ENCODE measurements around the gene TIMP4.
A peak's percentile ranks its signal among the peaks of the same experiment; 100 is the strongest.

TIMP4 gene

GRCh38 chr3:12190832-12191231 lies 32.1 kb upstream of the TIMP4 start:
- no peak for DNase-seq (ENCODE audit: low read depth)

GRCh38 chr3:12190221-12190807 lies 31.6 kb upstream of the TIMP4 start:
- no peak for DNase-seq (ENCODE audit: low read depth)
- no peak for TF ChIP-seq CTCF (IDR thresholded peaks at IDR 0.05; ENCODE audit: low read depth, low read length, missing control alignments)
- no peak overlapping the region for H3K4me3 ChIP-seq (ENCODE audit: low read depth, low read length)

More at GRCh38 chr3:12190832-12191231, 32.1 kb upstream of the TIMP4 start:
- no peak for TF ChIP-seq CTCF (IDR thresholded peaks at IDR 0.05; ENCODE audit: low read depth, low read length, missing control alignments)
- no peak overlapping the region for H3K4me3 ChIP-seq (ENCODE audit: low read depth, low read length)

- TF ChIP-seq CTCF (IDR thresholded peaks at IDR 0.05; ENCODE audit: low read depth, low read length, missing control alignments) = no peak
- H3K4me3 ChIP-seq (ENCODE audit: low read depth, low read length) = no peak overlapping the region
- no peak for DNase-seq (ENCODE audit: low read depth)
Measured at GRCh38 chr3:12188681-12189287, 30.1 kb upstream of the TIMP4 start.

- no peak overlapping the region for H3K4me3 ChIP-seq (ENCODE audit: low read depth, low read length)
- no peak for TF ChIP-seq CTCF (IDR thresholded peaks at IDR 0.05; ENCODE audit: low read depth, low read length, missing control alignments)
- no peak for DNase-seq (ENCODE audit: low read depth)
Measured at GRCh38 chr3:12188328-12188648, 29.6 kb upstream of the TIMP4 start.

GRCh38 chr3:12187448-12188327 lies 29.0 kb upstream of the TIMP4 start:
- no peak overlapping the region for H3K4me3 ChIP-seq (ENCODE audit: low read depth, low read length)
- TF ChIP-seq CTCF (IDR thresholded peaks at IDR 0.05; ENCODE audit: low read depth, low read length, missing control alignments) = no peak
- DNase-seq (ENCODE audit: low read depth) = peak; percentile 59

- DNase-seq (ENCODE audit: low read depth) = no peak
- no peak overlapping the region for H3K4me3 ChIP-seq (ENCODE audit: low read depth, low read length)
- TF ChIP-seq CTCF (IDR thresholded peaks at IDR 0.05; ENCODE audit: low read depth, low read length, missing control alignments) = no peak
Measured at GRCh38 chr3:12186515-12187286, 28.0 kb upstream of the TIMP4 start.

Data from GM12864 (cell line).